Adipocyte (in vitro differentiated cells): ENCODE results near the gene TAS2R42.

Source experiments
- DNase-seq: peaks from one replicate; pipeline ENCODE4 v3.0.0-alpha.2; 2015; ENCODE audit warnings: low read depth
- H3K27me3 ChIP-seq: replicated peaks from 2 replicates; pipeline ENCODE4 v1.7.0; 2013; ENCODE audit warnings: mild to moderate bottlenecking, low read length, moderate library complexity; ENCODE audit not compliant: control insufficient read depth, insufficient read depth
- H3K36me3 ChIP-seq: 2 replicates; pipeline ENCODE4 v1.7.0; 2013; ENCODE audit warnings: low read length, mild to moderate bottlenecking, moderate library complexity; ENCODE audit not compliant: control insufficient read depth, insufficient read depth, severe bottlenecking
- H3K4me1 ChIP-seq: 2 replicates; pipeline ENCODE4 v1.7.0; 2013; ENCODE audit warnings: mild to moderate bottlenecking, low read length, moderate library complexity; ENCODE audit not compliant: control insufficient read depth, insufficient read depth
- H3K4me3 ChIP-seq: 2 replicates; pipeline ENCODE4 v1.7.0; 2013; ENCODE audit warnings: mild to moderate bottlenecking, low read length, moderate library complexity
- H3K9ac ChIP-seq: 2 replicates; pipeline ENCODE4 v1.7.0; 2013; ENCODE audit warnings: mild to moderate bottlenecking, low read length, moderate library complexity
- H3K9me3 ChIP-seq: 2 replicates; pipeline ENCODE4 v1.7.0; 2013; ENCODE audit warnings: mild to moderate bottlenecking, low read length, moderate library complexity; ENCODE audit not compliant: control insufficient read depth

The TAS2R42 gene

DNA sequence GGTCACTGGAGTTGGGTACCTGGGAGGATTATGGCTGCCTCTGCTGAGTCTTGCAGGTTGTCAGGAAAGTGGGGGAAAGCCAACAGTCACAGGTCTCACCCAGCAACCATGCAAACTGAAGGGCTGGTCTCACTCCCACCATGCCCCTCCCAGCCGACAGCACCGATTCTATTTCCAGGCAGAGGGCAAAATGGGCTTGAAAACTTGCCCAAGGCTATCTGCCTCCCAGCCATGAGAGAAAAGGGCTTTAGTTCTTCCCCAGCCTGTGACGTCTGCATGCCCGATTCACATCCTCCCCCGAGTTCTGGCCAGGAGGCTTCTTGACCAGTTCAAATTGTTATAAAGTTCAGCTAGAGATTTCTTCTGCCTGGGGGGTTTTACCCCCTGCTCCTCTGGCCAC is 42.4 kb downstream of the TAS2R42 start:
- H3K27me3 ChIP-seq = no peaks in the 10 kb centered on the region
- no peaks in the 10 kb centered on the region for H3K4me1 ChIP-seq
- no peaks in the 10 kb centered on the region for H3K9me3 ChIP-seq
- no peak overlapping the region for H3K9ac ChIP-seq
- H3K4me3 ChIP-seq = no peak overlapping the region
- no peak for DNase-seq
- H3K36me3 ChIP-seq = peaks cover 9% of the 10 kb centered on the region

GRCh38 chr12:11143352-11143751 is 43.4 kb downstream of the TAS2R42 start:
- no peaks in the 10 kb centered on the region for H3K27me3 ChIP-seq
- H3K9ac ChIP-seq = no peak overlapping the region
- no peak overlapping the region for H3K4me3 ChIP-seq
- no peaks in the 10 kb centered on the region for H3K9me3 ChIP-seq
- peaks cover 9% of the 10 kb centered on the region for H3K36me3 ChIP-seq
- H3K4me1 ChIP-seq = no peaks in the 10 kb centered on the region
- no peak for DNase-seq

DNA sequence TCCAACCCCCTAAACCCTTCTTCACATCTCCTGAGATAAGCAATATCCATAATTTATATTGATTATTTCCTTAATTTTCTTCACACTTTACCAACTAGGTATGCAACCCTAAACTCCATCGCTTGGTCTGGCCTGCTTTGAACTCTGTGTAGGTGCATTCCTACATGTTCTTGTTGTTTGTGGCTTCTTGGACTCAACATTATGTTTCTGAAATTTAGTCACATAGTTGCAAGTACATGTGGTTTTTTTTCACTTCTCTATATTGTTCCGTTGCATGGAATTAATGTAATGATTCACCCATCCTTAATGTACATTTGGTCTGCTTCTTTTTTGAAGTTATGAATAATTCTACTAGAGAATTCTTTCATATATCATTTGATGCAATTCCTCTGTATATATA is 50.7 kb downstream of the TAS2R42 start:
- Histone ChIP-seq H3K36me3 (peaks cover 4% of the 10 kb centered on the region), H3K27me3 (no peaks in the 10 kb centered on the region), H3K4me3 (no peak overlapping the region), H3K4me1 (no peaks in the 10 kb centered on the region), H3K9me3 (no peaks in the 10 kb centered on the region), H3K9ac (no peak overlapping the region)
- no peak for DNase-seq
